Activated naive CD8-positive, alpha-beta T cell (primary cell): ENCODE measurements around the gene KIFBP.
A peak's percentile ranks its signal among the peaks of the same experiment; 100 is the strongest.
"Not testable (repeated sequence)": the region's sequence is repeated elsewhere in the genome, so short reads cannot be mapped to it uniquely, and the experiment has no call there.

Source experiments
- H3K27ac Mint-ChIP-seq: one replicate; pipeline ENCODE4 v1.8.0; 2021; ENCODE audit warnings: mixed read lengths
- H3K27me3 Mint-ChIP-seq: one replicate; pipeline ENCODE4 v1.8.0; 2021; ENCODE audit warnings: mixed read lengths
- H3K36me3 Mint-ChIP-seq: one replicate; pipeline ENCODE4 v1.8.0; 2021; ENCODE audit warnings: mixed read lengths
- H3K4me1 Mint-ChIP-seq: one replicate; pipeline ENCODE4 v1.8.0; 2021; ENCODE audit warnings: low read depth, mixed read lengths
- H3K4me3 Mint-ChIP-seq: one replicate; pipeline ENCODE4 v1.8.0; 2021; ENCODE audit warnings: mild to moderate bottlenecking, mixed read lengths
- H3K9me3 Mint-ChIP-seq: one replicate; pipeline ENCODE4 v1.8.0; 2021; ENCODE audit warnings: low read depth, mixed read lengths

The KIFBP gene

GRCh38 chr10:69022611-69023010, 34.0 kb downstream of the KIFBP start:
- H3K4me1 Mint-ChIP-seq = peaks cover 3% of the 10 kb centered on the region
- H3K27ac Mint-ChIP-seq = no peak overlapping the region
- H3K9me3 Mint-ChIP-seq = no peaks in the 10 kb centered on the region

GRCh38 chr10:69025370-69025896, 36.8 kb downstream of the KIFBP start:
- no peak overlapping the region for H3K27ac Mint-ChIP-seq
- H3K9me3 Mint-ChIP-seq = no peaks in the 10 kb centered on the region
- H3K27me3 Mint-ChIP-seq = no peaks in the 10 kb centered on the region
- no peak overlapping the region for H3K4me3 Mint-ChIP-seq
- H3K36me3 Mint-ChIP-seq = no peaks in the 10 kb centered on the region
- H3K4me1 Mint-ChIP-seq = peaks cover 6% of the 10 kb centered on the region

More at GRCh38 chr10:69022611-69023010, 34.0 kb downstream of the KIFBP start:
- Mint-ChIP-seq H3K27me3 (no peaks in the 10 kb centered on the region), H3K4me3 (no peak overlapping the region), H3K36me3 (peaks cover 7% of the 10 kb centered on the region)

DNA sequence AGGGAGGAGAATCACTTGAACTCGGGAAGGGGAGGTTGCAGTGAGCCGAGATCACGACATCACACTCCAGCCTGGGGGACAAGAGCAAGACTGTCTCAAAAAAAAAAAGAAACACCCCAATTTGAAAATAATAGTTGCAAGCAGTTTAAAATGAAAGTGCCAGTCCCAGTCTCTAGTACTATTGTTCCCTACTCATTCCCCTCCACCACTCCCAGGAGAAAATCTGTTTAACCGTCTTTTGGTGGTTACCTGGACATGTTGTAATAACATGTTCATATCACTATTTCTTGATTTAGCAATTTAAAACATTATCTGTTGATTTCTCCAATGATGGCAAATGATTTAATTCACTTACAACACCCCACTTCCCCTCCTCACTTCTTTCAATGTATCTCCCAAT, 44.7 kb downstream of the KIFBP start:
- Mint-ChIP-seq H3K9me3 (no peaks in the 10 kb centered on the region), H3K27ac (no peak overlapping the region), H3K36me3 (peaks cover 2% of the 10 kb centered on the region), H3K4me3 (no peak overlapping the region), H3K27me3 (no peaks in the 10 kb centered on the region), H3K4me1 (no peaks in the 10 kb centered on the region)

DNA sequence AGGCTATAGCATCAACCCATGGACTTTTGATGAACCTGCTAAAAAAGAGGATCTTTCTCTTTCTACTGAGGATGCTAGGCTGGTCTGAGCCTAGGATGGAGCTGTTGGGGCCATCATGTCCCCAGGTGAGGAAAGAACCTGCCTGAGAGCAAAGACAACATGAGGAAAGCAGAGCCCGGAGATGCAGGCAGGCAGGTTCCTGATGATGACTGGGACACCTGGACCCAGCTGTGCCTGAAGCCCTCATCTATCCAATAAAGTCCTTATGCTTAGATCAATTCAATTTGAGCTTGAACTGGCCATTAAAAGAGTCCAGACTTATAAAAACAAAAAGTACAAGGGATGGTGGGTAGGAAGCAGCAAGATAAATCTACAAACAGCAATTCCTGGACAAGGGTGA, 48.9 kb downstream of the KIFBP start:
- Mint-ChIP-seq H3K27ac (no peak overlapping the region), H3K4me3 (no peak overlapping the region), H3K4me1 (no peaks in the 10 kb centered on the region)

GRCh38 chr10:69040904-69041303, 52.3 kb downstream of the KIFBP start:
- peaks cover 22% of the 10 kb centered on the region for H3K4me1 Mint-ChIP-seq
- not testable (repeated sequence) for H3K27ac Mint-ChIP-seq, H3K4me3 Mint-ChIP-seq, H3K9me3 Mint-ChIP-seq, H3K27me3 Mint-ChIP-seq, H3K36me3 Mint-ChIP-seq

More for the DNA sequence above, 48.9 kb downstream of the KIFBP start:
- Mint-ChIP-seq H3K9me3 (no peaks in the 10 kb centered on the region), H3K27me3 (no peaks in the 10 kb centered on the region), H3K36me3 (peaks cover 2% of the 10 kb centered on the region)

- no peaks in the 10 kb centered on the region for H3K27me3 Mint-ChIP-seq
- no peak overlapping the region for H3K27ac Mint-ChIP-seq
Observed at GRCh38 chr10:69042417-69042816, 53.8 kb downstream of the KIFBP start.

DNA sequence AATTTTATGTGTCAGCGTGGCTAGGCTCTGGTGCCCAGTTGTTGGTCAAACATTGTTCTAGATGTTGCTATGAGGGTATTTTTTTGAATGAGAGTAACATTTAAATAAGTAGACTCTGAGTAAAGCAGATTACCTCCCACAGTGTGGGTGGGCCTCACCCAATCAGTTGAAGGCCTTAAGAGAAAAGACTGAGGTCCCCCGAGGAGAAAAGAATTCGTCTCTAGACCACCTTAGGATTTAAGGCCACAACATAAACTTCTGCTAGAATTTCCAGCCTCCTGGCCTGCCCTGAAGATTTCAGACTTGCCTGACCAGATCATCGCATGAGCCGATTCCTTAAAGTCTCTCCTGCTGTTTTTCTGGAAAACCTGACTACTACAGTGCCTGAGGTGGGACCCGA, 54.2 kb downstream of the KIFBP start:
- no peaks in the 10 kb centered on the region for H3K27me3 Mint-ChIP-seq
- H3K36me3 Mint-ChIP-seq = peaks cover 2% of the 10 kb centered on the region
- H3K4me3 Mint-ChIP-seq = no peak overlapping the region
- peaks cover 27% of the 10 kb centered on the region for H3K4me1 Mint-ChIP-seq
- no peak overlapping the region for H3K27ac Mint-ChIP-seq
- no peaks in the 10 kb centered on the region for H3K9me3 Mint-ChIP-seq

More at GRCh38 chr10:69042417-69042816, 53.8 kb downstream of the KIFBP start:
- peaks cover 2% of the 10 kb centered on the region for H3K36me3 Mint-ChIP-seq
- no peaks in the 10 kb centered on the region for H3K9me3 Mint-ChIP-seq
- H3K4me1 Mint-ChIP-seq = peaks cover 27% of the 10 kb centered on the region
- H3K4me3 Mint-ChIP-seq = no peak overlapping the region

DNA sequence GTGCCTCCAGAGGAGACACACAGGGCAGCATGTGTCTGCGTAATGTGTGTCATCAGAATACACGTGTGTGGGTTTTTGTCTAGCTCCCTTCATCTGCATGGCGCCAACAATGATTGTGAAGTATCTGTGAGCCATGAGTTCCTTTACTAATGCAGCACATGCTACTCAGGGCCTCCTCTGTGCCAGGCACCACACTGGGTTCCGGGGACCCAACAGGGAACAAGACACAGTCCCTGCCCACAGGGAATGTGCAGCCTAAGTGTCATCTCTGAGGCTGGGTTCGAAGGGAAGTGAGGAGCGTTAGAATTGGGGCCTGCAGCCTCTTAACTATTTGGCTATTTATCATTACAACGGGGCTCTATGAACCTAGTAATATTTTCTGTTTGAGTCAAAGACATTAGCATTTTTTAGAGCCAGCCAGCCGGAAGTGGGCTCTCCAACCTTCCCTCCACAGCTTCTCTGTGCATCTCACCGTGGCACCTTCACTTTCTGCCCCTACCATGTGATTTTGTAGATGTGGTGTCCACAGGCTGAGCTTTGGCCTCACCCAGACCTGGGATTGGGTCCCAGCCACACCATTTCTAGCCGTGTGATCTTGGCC, 55.4 kb downstream of the KIFBP start:
- Mint-ChIP-seq H3K27ac (peak overlapping the region; percentile 96), H3K4me1 (peaks cover 29% of the 10 kb centered on the region), H3K4me3 (peak overlapping the region; percentile 37), H3K27me3 (no peaks in the 10 kb centered on the region), H3K36me3 (peaks cover 2% of the 10 kb centered on the region), H3K9me3 (no peaks in the 10 kb centered on the region)

- Mint-ChIP-seq H3K27me3 (no peaks in the 10 kb centered on the region), H3K4me1 (peaks cover 29% of the 10 kb centered on the region), H3K27ac (peak overlapping the region; percentile 96), H3K4me3 (peak overlapping the region; percentile 37), H3K9me3 (no peaks in the 10 kb centered on the region), H3K36me3 (peaks cover 2% of the 10 kb centered on the region)
Observed at GRCh38 chr10:69044546-69044945, 55.9 kb downstream of the KIFBP start.

GRCh38 chr10:69045441-69046300, 57.1 kb downstream of the KIFBP start:
- Mint-ChIP-seq H3K27me3 (no peaks in the 10 kb centered on the region), H3K27ac (peak overlapping the region; percentile 96)

GRCh38 chr10:69047111-69047832, 58.7 kb downstream of the KIFBP start:
- H3K9me3 Mint-ChIP-seq = no peaks in the 10 kb centered on the region
- no peak overlapping the region for H3K27ac Mint-ChIP-seq
- H3K4me3 Mint-ChIP-seq = no peak overlapping the region
- H3K4me1 Mint-ChIP-seq = peaks cover 29% of the 10 kb centered on the region
- H3K27me3 Mint-ChIP-seq = no peaks in the 10 kb centered on the region
- H3K36me3 Mint-ChIP-seq = peaks cover 2% of the 10 kb centered on the region

More at GRCh38 chr10:69045441-69046300, 57.1 kb downstream of the KIFBP start:
- Mint-ChIP-seq H3K9me3 (no peaks in the 10 kb centered on the region), H3K4me3 (peak overlapping the region; percentile 64), H3K36me3 (peaks cover 2% of the 10 kb centered on the region), H3K4me1 (peaks cover 29% of the 10 kb centered on the region)

- H3K4me3 Mint-ChIP-seq = no peak overlapping the region
- peaks cover 29% of the 10 kb centered on the region for H3K4me1 Mint-ChIP-seq
- H3K9me3 Mint-ChIP-seq = no peaks in the 10 kb centered on the region
- H3K36me3 Mint-ChIP-seq = peaks cover 2% of the 10 kb centered on the region
- H3K27me3 Mint-ChIP-seq = no peaks in the 10 kb centered on the region
- H3K27ac Mint-ChIP-seq = peak overlapping the region; percentile 22
Observed at GRCh38 chr10:69048103-69048502, 59.5 kb downstream of the KIFBP start.

DNA sequence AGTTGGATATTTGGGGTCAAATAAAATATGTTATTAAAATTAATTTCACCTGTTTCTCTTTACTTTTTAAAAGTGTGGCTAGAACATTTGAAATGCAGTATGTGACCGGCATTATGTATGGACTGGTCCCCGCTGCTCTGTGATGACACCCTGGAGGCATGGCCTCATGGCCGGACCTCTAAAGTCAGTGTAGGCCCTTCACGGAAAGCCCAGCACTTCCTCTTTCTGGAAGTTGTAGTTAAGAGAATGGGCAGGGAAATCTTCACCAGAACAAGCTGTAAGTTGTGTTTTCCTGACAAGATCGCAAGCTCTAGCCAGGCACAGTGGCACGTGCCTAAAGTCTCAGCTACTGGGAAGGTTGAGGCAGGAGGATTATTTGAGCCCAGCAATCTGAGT, 61.0 kb downstream of the KIFBP start:
- H3K27me3 Mint-ChIP-seq = no peaks in the 10 kb centered on the region
- H3K4me1 Mint-ChIP-seq = peaks cover 20% of the 10 kb centered on the region
- peaks cover 2% of the 10 kb centered on the region for H3K36me3 Mint-ChIP-seq
- no peaks in the 10 kb centered on the region for H3K9me3 Mint-ChIP-seq
- H3K4me3 Mint-ChIP-seq = no peak overlapping the region
- no peak overlapping the region for H3K27ac Mint-ChIP-seq

DNA sequence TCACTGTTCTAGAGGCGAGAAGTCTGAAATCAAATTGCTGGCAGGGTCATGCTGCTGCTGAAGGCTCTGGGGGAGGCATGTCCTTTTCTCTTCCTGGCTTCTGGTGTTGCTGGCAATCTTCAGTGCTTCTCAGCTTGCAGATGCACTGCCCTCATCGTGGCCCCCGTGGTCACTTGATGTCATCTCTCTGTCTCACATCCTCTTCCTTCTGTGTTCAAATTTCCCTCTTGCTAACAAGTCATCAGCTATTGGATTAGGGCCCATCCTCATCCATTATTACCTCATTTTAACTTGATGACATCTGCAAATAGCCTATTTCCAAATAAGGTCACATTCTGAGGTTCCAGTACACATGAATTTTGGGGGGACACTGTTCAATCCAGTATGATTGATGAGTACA, 62.7 kb downstream of the KIFBP start:
- H3K36me3 Mint-ChIP-seq = peaks cover 2% of the 10 kb centered on the region
- H3K9me3 Mint-ChIP-seq = no peaks in the 10 kb centered on the region
- H3K27ac Mint-ChIP-seq = no peak overlapping the region
- no peak overlapping the region for H3K4me3 Mint-ChIP-seq
- no peaks in the 10 kb centered on the region for H3K27me3 Mint-ChIP-seq
- H3K4me1 Mint-ChIP-seq = peaks cover 18% of the 10 kb centered on the region
